ENCODE results near the gene SLC35F3.
"Not testable (repeated sequence)": the region's sequence is repeated elsewhere in the genome, so short reads cannot be mapped to it uniquely, and the experiment has no call there.

SLC35F3 gene

GRCh38 chr1:234206651-234207284 is 302.3 kb downstream of the SLC35F3 start:
- DNase-seq: no peak

- no peak for DNase-seq
These were observed 303.9 kb downstream of the SLC35F3 start for GRCh38 chr1:234208351-234208750.

- no peak for DNase-seq
These were observed 304.3 kb downstream of the SLC35F3 start for GRCh38 chr1:234208791-234209190.

GRCh38 chr1:234210429-234210828 is 306.0 kb downstream of the SLC35F3 start:
- not testable (repeated sequence) for DNase-seq

GRCh38 chr1:234211855-234212254 is 307.4 kb downstream of the SLC35F3 start:
- not testable (repeated sequence) for DNase-seq

- peak; percentile 19 for DNase-seq
These were observed 308.5 kb downstream of the SLC35F3 start for GRCh38 chr1:234212764-234213657.

GRCh38 chr1:234213658-234214128 is 309.2 kb downstream of the SLC35F3 start:
- no peak for DNase-seq

GRCh38 chr1:234214129-234214910 is 309.8 kb downstream of the SLC35F3 start:
- peak; percentile 44 for DNase-seq

GRCh38 chr1:234214911-234215892 is 310.7 kb downstream of the SLC35F3 start:
- DNase-seq: no peak

- no peak for DNase-seq
These were observed 311.7 kb downstream of the SLC35F3 start for GRCh38 chr1:234216116-234216703.

GRCh38 chr1:234217316-234217840 is 312.9 kb downstream of the SLC35F3 start:
- no peak for DNase-seq

- DNase-seq: no peak
These were observed 313.6 kb downstream of the SLC35F3 start for GRCh38 chr1:234218078-234218477.

- no peak for DNase-seq
These were observed 315.2 kb downstream of the SLC35F3 start for GRCh38 chr1:234219711-234220110.

GRCh38 chr1:234221601-234222000 is 317.1 kb downstream of the SLC35F3 start:
- DNase-seq: no peak

- DNase-seq: no peak
These were observed 318.2 kb downstream of the SLC35F3 start for GRCh38 chr1:234222561-234223280.

GRCh38 chr1:234226113-234226818 is 321.8 kb downstream of the SLC35F3 start:
- DNase-seq: no peak

- DNase-seq: no peak
These were observed 322.3 kb downstream of the SLC35F3 start for GRCh38 chr1:234226819-234227165.

- DNase-seq: no peak
These were observed 325.3 kb downstream of the SLC35F3 start for GRCh38 chr1:234229581-234230387.

- no peak for DNase-seq
These were observed 326.0 kb downstream of the SLC35F3 start for GRCh38 chr1:234230414-234230862.

Data from activated CD4-positive, alpha-beta T cell treated with anti-CD3 and anti-CD28 coated beads, Interleukin-2, amount 50 U/mL, for 1 hour (primary cell).